IMR-90 (cell line): Measurements from ENCODE around the gene ME3.

ENCODE experiments used
- CTCF ChIP-seq: conservative IDR thresholded peaks from 2 replicates; pipeline ENCODE4 v1.5.1; 2012; ENCODE audit warnings: mild to moderate bottlenecking, low read depth, low read length, improper control_type of control experiment
- POLR2A ChIP-seq: IDR thresholded peaks from 2 replicates; pipeline ENCODE4 v1.6.1; 2012; ENCODE audit warnings: mild to moderate bottlenecking, low read depth, low read length
- RAD21 ChIP-seq: IDR thresholded peaks from 2 replicates; pipeline ENCODE4 v1.6.1; 2012; ENCODE audit warnings: low read length, improper control_type of control experiment

GRCh38 chr11:86468169-86468568 is 204.2 kb downstream of the ME3 start:
- TF ChIP-seq CTCF (no peak), POLR2A (no peak), RAD21 (no peak)
